NB4 (cell line): ENCODE results near the gene PCDHB3.

Experiments used
- MYC ChIP-seq: IDR thresholded peaks from 2 replicates; pipeline ENCODE4 v1.6.1; 2011; ENCODE audit warnings: low read depth, low read length
- POLR2A ChIP-seq: IDR thresholded peaks from 2 replicates; pipeline ENCODE4 v1.6.1; 2011; ENCODE audit warnings: mild to moderate bottlenecking; ENCODE audit not compliant: insufficient read length; ENCODE audit errors: extremely low read depth
- TF ChIP-seq, protein P1 (sequence below): IDR thresholded peaks from one replicate; pipeline ENCODE4 v1.5.1; 2012; ENCODE audit warnings: low read depth, low read length

DNA sequence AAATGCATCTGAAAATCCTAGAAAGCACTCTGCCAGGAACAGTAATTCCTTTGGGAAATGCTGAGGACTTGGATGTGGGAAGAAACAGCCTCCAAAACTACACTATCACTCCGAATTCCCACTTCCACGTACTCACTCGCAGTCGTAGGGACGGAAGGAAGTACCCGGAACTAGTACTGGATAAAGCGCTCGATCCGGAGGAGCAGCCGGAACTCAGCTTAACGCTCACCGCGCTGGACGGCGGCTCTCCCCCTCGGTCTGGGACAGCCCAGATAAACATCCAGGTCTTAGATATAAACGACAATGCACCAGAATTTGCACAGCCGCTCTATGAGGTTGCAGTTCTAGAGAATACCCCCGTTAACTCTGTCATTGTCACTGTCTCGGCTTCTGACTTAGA, 786 bp downstream of the PCDHB3 start:
- TF ChIP-seq POLR2A (no peak), MYC (no peak)
- TF ChIP-seq, protein P1, sequence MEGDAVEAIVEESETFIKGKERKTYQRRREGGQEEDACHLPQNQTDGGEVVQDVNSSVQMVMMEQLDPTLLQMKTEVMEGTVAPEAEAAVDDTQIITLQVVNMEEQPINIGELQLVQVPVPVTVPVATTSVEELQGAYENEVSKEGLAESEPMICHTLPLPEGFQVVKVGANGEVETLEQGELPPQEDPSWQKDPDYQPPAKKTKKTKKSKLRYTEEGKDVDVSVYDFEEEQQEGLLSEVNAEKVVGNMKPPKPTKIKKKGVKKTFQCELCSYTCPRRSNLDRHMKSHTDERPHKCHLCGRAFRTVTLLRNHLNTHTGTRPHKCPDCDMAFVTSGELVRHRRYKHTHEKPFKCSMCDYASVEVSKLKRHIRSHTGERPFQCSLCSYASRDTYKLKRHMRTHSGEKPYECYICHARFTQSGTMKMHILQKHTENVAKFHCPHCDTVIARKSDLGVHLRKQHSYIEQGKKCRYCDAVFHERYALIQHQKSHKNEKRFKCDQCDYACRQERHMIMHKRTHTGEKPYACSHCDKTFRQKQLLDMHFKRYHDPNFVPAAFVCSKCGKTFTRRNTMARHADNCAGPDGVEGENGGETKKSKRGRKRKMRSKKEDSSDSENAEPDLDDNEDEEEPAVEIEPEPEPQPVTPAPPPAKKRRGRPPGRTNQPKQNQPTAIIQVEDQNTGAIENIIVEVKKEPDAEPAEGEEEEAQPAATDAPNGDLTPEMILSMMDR = no peak
